ENCODE results near the gene ACSM5. TPM values are rescaled to one million over a fixed set of nuclear protein-coding genes. Genes with fewer than 3 reads are reported as not detected.
"Not testable (repeated sequence)": the region's sequence is repeated elsewhere in the genome, so short reads cannot be mapped to it uniquely, and the experiment has no call there.

ACSM5 gene
- total RNA-seq, 1 donor from 2014 or later: not detected

DNA sequence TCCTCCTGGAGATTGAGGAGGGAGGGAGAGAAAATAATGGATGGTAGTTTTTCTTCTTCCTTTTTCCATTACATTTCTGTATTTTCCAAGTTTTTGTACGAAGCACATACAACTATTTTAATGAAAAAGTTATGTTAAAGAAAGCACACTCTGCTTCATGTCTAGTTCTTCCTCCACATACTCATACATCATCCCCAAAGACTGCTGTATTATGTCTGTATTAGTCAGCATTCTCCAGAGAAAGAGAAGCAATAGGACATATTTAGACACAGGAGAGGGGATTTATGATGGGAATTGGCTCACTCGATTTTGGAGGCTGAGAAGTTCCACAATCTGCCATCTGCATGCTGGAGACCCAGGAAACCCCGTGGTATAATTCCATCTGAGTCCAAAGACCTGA is 31.9 kb downstream of the ACSM5 start:
- POLR2A ChIA-PET: no interaction called here
- Mint-ChIP-seq H3K27me3 (peaks cover 7% of the 10 kb centered on the region), H3K4me3 (no peak overlapping the region), H3K36me3 (ENCODE audit: low read depth) (no peaks in the 10 kb centered on the region), H3K27ac (no peak overlapping the region), H3K4me1 (no peaks in the 10 kb centered on the region), H3K9me3 (no peaks in the 10 kb centered on the region)
- CTCF ChIA-PET: no interaction called here
- ATAC-seq (ENCODE audit: low read depth) (no peak), DNase-seq (no peak)
- TF ChIP-seq, protein P1, sequence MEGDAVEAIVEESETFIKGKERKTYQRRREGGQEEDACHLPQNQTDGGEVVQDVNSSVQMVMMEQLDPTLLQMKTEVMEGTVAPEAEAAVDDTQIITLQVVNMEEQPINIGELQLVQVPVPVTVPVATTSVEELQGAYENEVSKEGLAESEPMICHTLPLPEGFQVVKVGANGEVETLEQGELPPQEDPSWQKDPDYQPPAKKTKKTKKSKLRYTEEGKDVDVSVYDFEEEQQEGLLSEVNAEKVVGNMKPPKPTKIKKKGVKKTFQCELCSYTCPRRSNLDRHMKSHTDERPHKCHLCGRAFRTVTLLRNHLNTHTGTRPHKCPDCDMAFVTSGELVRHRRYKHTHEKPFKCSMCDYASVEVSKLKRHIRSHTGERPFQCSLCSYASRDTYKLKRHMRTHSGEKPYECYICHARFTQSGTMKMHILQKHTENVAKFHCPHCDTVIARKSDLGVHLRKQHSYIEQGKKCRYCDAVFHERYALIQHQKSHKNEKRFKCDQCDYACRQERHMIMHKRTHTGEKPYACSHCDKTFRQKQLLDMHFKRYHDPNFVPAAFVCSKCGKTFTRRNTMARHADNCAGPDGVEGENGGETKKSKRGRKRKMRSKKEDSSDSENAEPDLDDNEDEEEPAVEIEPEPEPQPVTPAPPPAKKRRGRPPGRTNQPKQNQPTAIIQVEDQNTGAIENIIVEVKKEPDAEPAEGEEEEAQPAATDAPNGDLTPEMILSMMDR (IDR thresholded peaks at IDR 0.05): no peak
- intact Hi-C loops (cut with micrococcal nuclease): no loop called here

DNA sequence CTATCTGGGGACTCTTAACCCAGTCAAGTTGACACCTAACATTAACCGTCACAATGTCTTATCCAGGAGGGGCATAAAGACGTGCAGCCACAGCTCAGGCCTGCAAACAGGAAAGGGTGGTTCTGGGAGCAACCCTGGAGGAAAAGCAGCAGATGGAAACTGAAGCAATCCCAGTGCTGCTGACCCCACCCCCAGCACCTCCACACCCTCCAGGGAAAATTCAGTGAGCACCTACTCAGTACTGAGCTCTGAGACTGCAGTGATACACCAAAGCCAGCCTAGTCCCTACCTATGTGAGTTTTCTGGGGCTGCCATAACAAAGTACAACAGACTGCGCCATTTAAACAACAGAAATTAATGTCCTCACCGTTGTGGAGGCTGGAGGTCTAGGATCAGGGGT is 32.5 kb downstream of the ACSM5 start:
- POLR2A ChIA-PET; DNase-seq; H3K36me3 Mint-ChIP-seq (ENCODE audit: low read depth); H3K4me1 Mint-ChIP-seq; H3K4me3 Mint-ChIP-seq; ATAC-seq (ENCODE audit: low read depth); CTCF ChIA-PET; H3K27ac Mint-ChIP-seq; H3K9me3 Mint-ChIP-seq; intact Hi-C loops (cut with micrococcal nuclease); H3K27me3 Mint-ChIP-seq: not testable (repeated sequence)

DNA sequence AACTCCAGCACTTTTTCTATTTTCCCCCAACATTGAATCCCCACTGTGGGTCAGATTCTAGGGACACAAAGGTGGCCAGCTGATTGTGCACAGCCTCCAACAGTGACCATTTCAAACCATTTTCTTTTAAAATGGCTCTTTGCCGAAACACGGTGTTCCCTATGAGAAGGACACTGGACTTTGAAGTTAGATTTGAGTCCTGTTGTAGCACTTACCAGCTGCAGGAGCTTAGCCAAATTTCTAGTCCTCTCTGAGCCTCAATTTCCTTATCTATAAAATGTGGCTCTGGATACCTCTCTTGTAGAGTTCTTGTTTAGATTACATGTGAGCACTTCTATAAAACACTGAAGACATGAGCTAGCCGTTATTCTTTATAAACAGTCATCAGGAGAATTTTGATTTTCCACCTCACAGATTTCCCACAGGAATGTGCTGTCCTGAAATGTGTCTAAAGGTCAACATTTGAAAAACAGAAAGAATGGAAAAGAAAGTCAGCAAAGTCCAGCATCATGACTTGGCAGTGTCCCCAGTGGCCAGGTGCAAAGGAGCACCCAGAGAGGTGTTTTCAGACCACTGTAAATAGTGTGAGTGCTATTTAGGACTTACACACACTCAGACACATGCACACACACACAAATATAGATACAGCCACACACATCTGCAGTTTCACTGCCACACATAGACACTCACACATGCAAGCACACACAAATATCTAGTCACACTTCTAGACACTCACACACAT is 37.5 kb downstream of the ACSM5 start:
- POLR2A ChIA-PET; ATAC-seq (ENCODE audit: low read depth); H3K27ac Mint-ChIP-seq; intact Hi-C loops (cut with micrococcal nuclease); H3K36me3 Mint-ChIP-seq (ENCODE audit: low read depth); DNase-seq; H3K4me3 Mint-ChIP-seq; H3K9me3 Mint-ChIP-seq; H3K27me3 Mint-ChIP-seq; H3K4me1 Mint-ChIP-seq; CTCF ChIA-PET: not testable (repeated sequence)

DNA sequence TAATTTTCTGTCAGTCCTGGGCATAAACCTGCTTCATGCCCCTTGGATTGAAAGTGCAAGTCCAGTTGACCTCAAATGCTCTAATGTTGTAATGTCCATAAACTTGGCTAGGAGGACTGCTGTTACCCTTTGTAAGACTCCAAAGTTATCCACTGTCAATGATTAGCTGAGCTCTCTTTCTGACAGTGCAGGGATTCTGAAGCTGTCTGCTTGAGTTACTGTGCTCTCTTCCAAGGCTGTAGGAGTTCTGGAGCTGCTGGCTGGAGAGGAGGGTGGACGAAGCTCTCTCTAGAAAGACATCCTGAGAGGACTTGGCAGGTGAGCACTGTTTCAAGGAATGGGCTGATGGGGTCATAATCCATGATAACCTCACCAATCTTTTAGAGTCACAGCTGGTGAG is 42.0 kb downstream of the ACSM5 start, which contains the start of gene ACSM2A:
ACSM2A (plus strand) TSS at position 158 of the 400 bp plus-strand sequence. CDS start 8,594 bp downstream, outside the sequence.
- intact Hi-C loops (cut with micrococcal nuclease); H3K27ac Mint-ChIP-seq; POLR2A ChIA-PET; H3K9me3 Mint-ChIP-seq; H3K36me3 Mint-ChIP-seq (ENCODE audit: low read depth); ATAC-seq (ENCODE audit: low read depth); CTCF ChIA-PET; DNase-seq; H3K27me3 Mint-ChIP-seq; H3K4me1 Mint-ChIP-seq; H3K4me3 Mint-ChIP-seq: not testable (repeated sequence)

DNA sequence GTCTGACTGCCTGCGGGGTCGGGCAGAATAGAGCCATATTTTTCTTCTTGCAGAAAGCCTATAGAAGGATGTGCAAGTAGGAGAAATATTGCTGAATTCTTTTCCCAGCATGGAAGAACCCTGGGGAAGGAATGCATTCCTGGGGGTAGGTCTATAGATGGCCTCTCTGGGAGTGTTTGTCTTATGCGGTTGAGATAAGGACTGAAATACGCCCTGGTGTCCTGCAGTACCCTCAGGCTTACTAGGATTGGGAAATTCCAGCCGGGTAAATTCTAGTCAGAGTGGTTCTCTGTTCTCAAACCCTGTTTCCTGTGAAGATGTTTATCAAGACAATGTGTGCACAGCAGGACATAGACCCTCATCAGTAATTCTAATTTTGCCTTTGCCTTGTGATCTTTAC is 44.3 kb downstream of the ACSM5 start:
- H3K36me3 Mint-ChIP-seq (ENCODE audit: low read depth); DNase-seq; ATAC-seq (ENCODE audit: low read depth); H3K27ac Mint-ChIP-seq; CTCF ChIA-PET; H3K27me3 Mint-ChIP-seq; H3K9me3 Mint-ChIP-seq; POLR2A ChIA-PET; intact Hi-C loops (cut with micrococcal nuclease); H3K4me1 Mint-ChIP-seq; H3K4me3 Mint-ChIP-seq: not testable (repeated sequence)

DNA sequence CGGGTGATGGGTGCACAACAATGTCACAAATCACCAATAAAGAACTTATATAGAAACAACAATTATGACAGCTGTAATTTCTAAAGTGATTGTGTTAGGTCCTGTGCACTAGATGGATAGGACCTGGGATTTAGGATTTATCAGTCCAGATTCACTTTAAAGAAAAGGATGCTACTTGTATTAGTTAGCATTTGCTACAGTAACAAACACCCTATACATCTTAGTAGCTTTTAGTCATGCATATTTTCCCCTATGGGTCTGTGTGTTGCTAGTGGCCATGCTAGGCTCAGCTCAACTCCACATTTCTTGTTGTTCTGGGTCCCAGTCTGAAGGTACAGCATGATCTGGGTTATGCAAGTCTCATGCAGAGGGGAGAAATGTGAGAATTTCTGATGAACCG is 49.9 kb downstream of the ACSM5 start:
- H3K4me3 Mint-ChIP-seq; H3K27ac Mint-ChIP-seq; H3K9me3 Mint-ChIP-seq; CTCF ChIA-PET; H3K36me3 Mint-ChIP-seq (ENCODE audit: low read depth); DNase-seq; intact Hi-C loops (cut with micrococcal nuclease); H3K4me1 Mint-ChIP-seq; POLR2A ChIA-PET; ATAC-seq (ENCODE audit: low read depth); H3K27me3 Mint-ChIP-seq: not testable (repeated sequence)

DNA sequence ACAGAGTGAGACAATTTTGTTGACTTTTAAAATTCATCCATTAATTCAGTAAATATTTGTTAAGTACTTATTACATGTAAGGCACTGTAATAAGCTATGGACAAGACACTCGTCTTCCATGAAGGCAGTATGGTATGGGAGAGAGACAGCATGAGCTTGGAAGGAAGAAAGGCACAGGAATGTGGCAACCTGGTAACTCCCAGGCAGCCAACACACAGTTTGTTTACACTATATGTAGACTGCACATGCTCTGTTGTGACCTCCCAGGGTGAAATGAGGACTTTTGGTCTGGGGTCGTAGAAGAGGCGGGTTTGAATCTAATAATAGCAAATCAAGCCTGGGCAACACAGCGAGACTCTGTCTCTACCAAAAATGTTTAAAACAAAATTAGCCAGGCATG is 51.0 kb downstream of the ACSM5 start:
- H3K4me3 Mint-ChIP-seq; H3K27me3 Mint-ChIP-seq; H3K36me3 Mint-ChIP-seq (ENCODE audit: low read depth); DNase-seq; H3K4me1 Mint-ChIP-seq; H3K27ac Mint-ChIP-seq; H3K9me3 Mint-ChIP-seq; CTCF ChIA-PET; intact Hi-C loops (cut with micrococcal nuclease); ATAC-seq (ENCODE audit: low read depth); POLR2A ChIA-PET: not testable (repeated sequence)

DNA sequence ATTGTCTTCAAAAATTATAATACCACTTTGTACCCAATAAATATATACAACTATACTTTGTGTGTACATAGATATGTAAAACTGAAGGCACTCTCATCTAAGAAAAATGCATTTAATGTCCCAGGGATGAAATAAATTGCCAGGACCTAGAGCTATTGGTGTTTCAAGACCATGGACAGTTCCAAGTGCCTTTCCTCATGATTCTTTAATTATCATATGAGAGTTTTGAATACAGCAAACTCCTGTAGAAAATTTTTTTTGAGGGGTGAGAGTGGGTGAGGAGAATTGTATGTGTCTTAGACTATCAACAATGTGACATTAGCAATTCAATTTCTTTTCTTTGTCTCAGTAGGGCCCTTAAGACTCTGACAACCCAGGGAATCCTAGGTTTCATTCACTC is 59.6 kb downstream of the ACSM5 start:
- intact Hi-C loops (cut with micrococcal nuclease); H3K4me1 Mint-ChIP-seq; H3K4me3 Mint-ChIP-seq; H3K27ac Mint-ChIP-seq; H3K36me3 Mint-ChIP-seq (ENCODE audit: low read depth); ATAC-seq (ENCODE audit: low read depth); POLR2A ChIA-PET; CTCF ChIA-PET; H3K27me3 Mint-ChIP-seq; DNase-seq: not testable (repeated sequence)
- H3K9me3 Mint-ChIP-seq: peaks cover 11% of the 10 kb centered on the region

DNA sequence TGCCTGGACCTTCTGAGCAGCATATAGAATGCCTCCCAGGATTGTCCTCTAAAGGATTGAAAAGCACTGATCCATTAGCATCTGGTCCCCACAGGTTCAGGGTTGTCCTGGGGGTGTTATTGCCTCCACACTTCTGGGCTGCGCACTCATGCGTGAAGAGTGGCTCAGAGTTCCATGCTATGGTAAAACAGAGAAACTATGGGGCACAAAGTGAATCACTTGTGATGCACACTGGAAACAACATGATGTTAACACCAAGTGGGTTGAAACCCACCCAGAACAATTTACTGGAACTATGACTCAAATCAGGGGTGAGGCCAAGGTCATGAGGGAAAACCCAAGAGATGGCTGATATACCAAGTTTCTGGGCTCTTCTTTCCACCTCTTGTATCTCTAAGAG is 60.6 kb downstream of the ACSM5 start:
- POLR2A ChIA-PET; H3K27me3 Mint-ChIP-seq; DNase-seq; H3K27ac Mint-ChIP-seq; intact Hi-C loops (cut with micrococcal nuclease); H3K4me1 Mint-ChIP-seq; ATAC-seq (ENCODE audit: low read depth); H3K36me3 Mint-ChIP-seq (ENCODE audit: low read depth); H3K4me3 Mint-ChIP-seq; CTCF ChIA-PET: not testable (repeated sequence)
- H3K9me3 Mint-ChIP-seq: peaks cover 13% of the 10 kb centered on the region

DNA sequence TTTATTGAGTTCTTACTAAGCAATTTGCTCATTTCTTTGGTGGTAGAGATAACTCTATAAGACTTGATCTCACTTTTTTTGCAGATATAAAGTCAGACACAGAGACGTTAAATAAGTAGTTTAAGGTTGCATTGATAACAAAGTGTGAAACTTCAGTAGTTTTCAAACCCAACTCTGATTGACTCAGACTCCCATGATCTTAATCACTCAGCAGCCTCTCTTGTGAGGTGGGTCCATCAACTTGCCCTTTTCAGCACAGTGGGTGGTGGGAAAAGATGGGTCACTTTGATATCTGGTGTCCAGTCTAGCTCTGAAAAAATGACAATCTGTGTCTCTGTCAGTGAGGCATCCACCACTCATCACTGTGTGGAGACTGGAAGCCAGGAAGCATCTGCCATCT is 61.4 kb downstream of the ACSM5 start:
- intact Hi-C loops (cut with micrococcal nuclease); CTCF ChIA-PET; POLR2A ChIA-PET; H3K27ac Mint-ChIP-seq; DNase-seq; H3K36me3 Mint-ChIP-seq (ENCODE audit: low read depth); H3K4me1 Mint-ChIP-seq; H3K27me3 Mint-ChIP-seq; ATAC-seq (ENCODE audit: low read depth); H3K4me3 Mint-ChIP-seq: not testable (repeated sequence)
- peaks cover 13% of the 10 kb centered on the region for H3K9me3 Mint-ChIP-seq

DNA sequence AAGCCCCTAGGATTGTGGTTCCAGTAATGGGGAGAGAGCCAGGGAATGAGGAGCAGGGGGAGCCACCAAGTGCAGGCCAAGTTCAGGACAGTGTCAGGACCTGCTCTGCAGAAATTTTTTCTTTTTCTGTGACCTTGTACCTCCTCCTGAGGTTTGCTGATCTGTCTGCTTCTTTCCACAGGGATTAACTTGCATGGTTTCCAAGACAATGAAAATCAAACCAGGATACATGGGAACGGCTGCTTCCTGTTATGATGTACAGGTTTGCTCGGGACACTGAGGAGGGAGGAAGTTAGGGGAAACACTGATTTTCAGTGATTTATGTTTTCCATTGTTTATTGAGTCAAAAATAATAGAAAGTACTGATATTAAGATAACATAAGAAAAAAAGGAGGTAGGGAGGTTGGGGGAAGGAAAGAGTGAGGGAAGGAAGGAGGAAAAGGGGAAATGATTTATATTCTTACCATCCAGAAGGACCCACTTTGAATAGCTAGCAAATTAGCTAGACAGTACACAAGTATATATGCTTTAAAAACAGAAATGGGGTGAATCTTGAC is 67.9 kb downstream of the ACSM5 start:
- H3K27ac Mint-ChIP-seq; H3K4me1 Mint-ChIP-seq; CTCF ChIA-PET; H3K9me3 Mint-ChIP-seq; H3K36me3 Mint-ChIP-seq (ENCODE audit: low read depth); ATAC-seq (ENCODE audit: low read depth); intact Hi-C loops (cut with micrococcal nuclease); H3K27me3 Mint-ChIP-seq; POLR2A ChIA-PET; DNase-seq; H3K4me3 Mint-ChIP-seq: not testable (repeated sequence)

DNA sequence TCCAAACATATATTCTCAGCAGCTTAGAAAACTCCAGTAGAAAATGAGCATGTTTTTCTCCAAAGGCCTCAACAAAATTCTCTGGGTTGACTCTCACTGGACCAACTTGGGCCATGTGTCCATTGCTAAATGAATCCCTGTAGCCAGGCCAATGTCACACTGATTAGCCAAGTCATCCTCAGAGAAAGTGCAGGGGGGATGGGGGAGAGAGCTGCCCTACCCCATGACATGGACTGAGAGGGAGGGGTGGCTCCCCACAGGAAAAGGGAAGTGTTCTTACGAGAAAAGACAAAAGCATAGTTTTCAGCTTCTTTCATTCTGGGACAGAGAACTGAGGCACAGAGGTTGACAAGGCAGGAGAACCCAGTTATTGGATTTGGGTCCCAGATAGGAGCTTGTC is 74.7 kb downstream of the ACSM5 start:
- H3K4me1 Mint-ChIP-seq; H3K27me3 Mint-ChIP-seq; H3K36me3 Mint-ChIP-seq (ENCODE audit: low read depth); H3K4me3 Mint-ChIP-seq; DNase-seq; intact Hi-C loops (cut with micrococcal nuclease); H3K27ac Mint-ChIP-seq; CTCF ChIA-PET; H3K9me3 Mint-ChIP-seq; POLR2A ChIA-PET; ATAC-seq (ENCODE audit: low read depth): not testable (repeated sequence)

Data from activated B cell treated with CpG ODN at 0.5 μM for 24 hours (primary cell).